WTC11 (cell line): ENCODE results near the gene GNPNAT1.

Experiments used
- ATF3 ChIP-seq: sonication (generic); formaldehyde crosslinking; conservative IDR thresholded peaks from 2 replicates; pipeline ENCODE4 v1.8.1; 2022; ENCODE audit warnings: mild to moderate bottlenecking, missing genetic modification reagents
- CTCF ChIP-seq: fragments of 200-600 bp; IDR thresholded peaks from 2 replicates; pipeline ENCODE4 v1.8.0; 2022; ENCODE audit warnings: antibody characterized with exemption
- JUN ChIP-seq: sonication (generic); formaldehyde crosslinking; IDR thresholded peaks from 2 replicates; pipeline ENCODE4 v1.8.0; 2023; ENCODE audit warnings: mild to moderate bottlenecking, missing genetic modification reagents
- ZNF121 ChIP-seq: sonication (generic); formaldehyde crosslinking; IDR thresholded peaks from 2 replicates; pipeline ENCODE4 v1.8.0; 2023; ENCODE audit warnings: missing genetic modification reagents
- TF ChIP-seq, protein P1 (sequence below): sonication (generic); formaldehyde crosslinking; IDR thresholded peaks from 2 replicates; pipeline ENCODE4 v1.8.1; 2023; ENCODE audit warnings: mild to moderate bottlenecking, missing genetic modification reagents, moderate library complexity
- TF ChIP-seq, protein P2 (sequence below): fragments of 250-450 bp; sonication (Bioruptor Pico); IDR thresholded peaks from 2 replicates; pipeline ENCODE4 v2.1.2; 2022; ENCODE audit warnings: mild to moderate bottlenecking, moderate library complexity

DNA sequence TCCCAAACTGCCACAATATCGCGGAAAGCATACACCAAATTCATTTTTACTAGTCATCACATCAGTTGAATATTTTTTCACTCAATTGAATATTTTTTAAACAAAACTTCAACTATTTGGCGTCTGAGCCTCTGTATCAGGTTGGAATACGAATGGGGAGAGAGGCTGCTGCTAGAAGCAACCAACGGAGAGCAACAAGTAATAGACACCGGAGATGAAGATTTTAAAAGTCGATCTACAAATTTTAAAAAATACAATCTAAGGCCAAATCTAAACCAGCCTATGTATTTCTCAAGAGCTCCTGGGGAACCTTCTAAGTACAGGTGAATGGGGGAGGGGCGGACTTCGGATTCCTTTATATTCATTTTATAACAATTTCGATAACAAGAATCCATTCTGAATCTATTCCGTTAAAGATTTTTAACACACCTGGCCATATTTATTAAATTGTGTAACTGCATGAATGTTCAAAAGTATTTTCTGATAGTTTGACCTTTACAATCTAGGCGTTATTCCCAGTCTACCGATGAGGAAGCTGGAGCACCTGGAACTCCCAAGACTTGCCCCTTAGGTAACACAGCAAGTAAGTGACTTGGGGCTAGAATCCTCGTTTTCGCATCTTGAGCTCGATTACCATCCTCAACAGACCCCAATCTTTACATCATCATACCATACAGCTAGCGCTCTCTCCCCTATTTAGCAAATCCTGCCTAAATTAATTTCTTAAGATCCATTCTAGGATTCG, 1.2 kb downstream of the GNPNAT1 start:
- TF ChIP-seq, protein P1, sequence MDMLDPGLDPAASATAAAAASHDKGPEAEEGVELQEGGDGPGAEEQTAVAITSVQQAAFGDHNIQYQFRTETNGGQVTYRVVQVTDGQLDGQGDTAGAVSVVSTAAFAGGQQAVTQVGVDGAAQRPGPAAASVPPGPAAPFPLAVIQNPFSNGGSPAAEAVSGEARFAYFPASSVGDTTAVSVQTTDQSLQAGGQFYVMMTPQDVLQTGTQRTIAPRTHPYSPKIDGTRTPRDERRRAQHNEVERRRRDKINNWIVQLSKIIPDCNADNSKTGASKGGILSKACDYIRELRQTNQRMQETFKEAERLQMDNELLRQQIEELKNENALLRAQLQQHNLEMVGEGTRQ (CRISPR knock-in tag) = no peak
- TF ChIP-seq ATF3 (CRISPR knock-in tag) (no peak), CTCF (no peak), JUN (no peak), ZNF121 (no peak)
- TF ChIP-seq, protein P2, sequence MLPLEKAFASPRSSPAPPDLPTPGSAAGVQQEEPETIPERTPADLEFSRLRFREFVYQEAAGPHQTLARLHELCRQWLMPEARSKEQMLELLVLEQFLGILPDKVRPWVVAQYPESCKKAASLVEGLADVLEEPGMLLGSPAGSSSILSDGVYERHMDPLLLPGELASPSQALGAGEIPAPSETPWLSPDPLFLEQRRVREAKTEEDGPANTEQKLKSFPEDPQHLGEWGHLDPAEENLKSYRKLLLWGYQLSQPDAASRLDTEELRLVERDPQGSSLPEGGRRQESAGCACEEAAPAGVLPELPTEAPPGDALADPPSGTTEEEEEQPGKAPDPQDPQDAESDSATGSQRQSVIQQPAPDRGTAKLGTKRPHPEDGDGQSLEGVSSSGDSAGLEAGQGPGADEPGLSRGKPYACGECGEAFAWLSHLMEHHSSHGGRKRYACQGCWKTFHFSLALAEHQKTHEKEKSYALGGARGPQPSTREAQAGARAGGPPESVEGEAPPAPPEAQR (CRISPR knock-in tag) = no peak
